NCI-H524 treated with DMSO at 0.1 percent for 48 hours (cell line): Measurements from ENCODE around the gene TRIP11.

ENCODE experiments used
- DNase-seq: peaks from one replicate; lab custom pipeline; 2025; lab: John Stamatoyannopoulos, UW

Gene TRIP11

DNA sequence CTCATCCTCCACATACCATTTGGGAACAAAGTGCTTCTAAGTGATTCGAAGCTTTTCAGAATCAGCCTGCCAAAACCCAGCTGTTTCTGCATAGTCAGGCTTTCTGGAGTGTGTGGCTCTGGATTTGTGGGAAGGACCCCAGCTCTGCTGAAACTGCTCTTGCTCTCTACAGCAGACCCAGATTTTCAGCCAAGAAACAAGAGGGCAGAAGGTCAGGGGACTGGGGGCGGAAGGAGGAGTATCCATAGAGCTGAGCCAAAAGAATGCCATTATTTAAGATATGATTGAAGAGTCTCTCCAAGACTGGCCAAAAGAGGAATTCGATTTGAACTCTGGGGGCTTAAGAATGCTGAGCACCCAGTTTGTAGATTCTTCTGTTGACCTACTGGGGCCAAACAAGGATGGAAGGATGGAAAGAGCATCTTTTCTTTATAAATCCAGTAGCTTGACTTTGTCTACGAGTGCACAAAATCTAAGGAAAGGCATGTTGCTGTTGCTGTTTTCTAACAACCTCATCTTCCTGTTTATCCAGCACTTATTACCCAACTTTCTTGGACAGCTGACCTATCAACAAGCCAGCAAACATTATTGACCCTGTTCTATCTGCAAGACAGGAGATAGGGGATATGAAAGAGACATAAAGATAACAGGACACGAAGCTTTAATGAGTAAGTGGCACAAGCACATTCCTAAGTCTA is 121.5 kb downstream of the TRIP11 start:
- DNase-seq, result no peak
